Activated CD4-positive, CD25-positive, alpha-beta regulatory T cell (primary cell): ENCODE measurements around the gene PAQR9.
A peak's percentile ranks its signal among the peaks of the same experiment; 100 is the strongest.

Source experiments
- DNase-seq, 4 experiments: peaks; one replicate each; lab custom pipeline; 2025; lab: John Stamatoyannopoulos, UW

The PAQR9 gene

GRCh38 chr3:142982038-142982773 is 18.7 kb upstream of the PAQR9 start:
- DNase-seq: no peak

GRCh38 chr3:142981108-142981507 is 17.6 kb upstream of the PAQR9 start:
- DNase-seq: no peak

- DNase-seq: no peak
Observed at GRCh38 chr3:142977399-142977728, 13.9 kb upstream of the PAQR9 start.

GRCh38 chr3:142976621-142977398 is 13.3 kb upstream of the PAQR9 start:
- DNase-seq: no peak

GRCh38 chr3:142975316-142975995 is 12.0 kb upstream of the PAQR9 start:
- no peak for DNase-seq

- no peak for DNase-seq
Observed at GRCh38 chr3:142973217-142974009, 9.9 kb upstream of the PAQR9 start.

- DNase-seq: no peak
Observed at GRCh38 chr3:142972092-142972753, 8.7 kb upstream of the PAQR9 start.

GRCh38 chr3:142971431-142971830 is 8.0 kb upstream of the PAQR9 start:
- no peak for DNase-seq

GRCh38 chr3:142968319-142969025 is 5.0 kb upstream of the PAQR9 start:
- no peak for DNase-seq

- DNase-seq: no peak
Observed at GRCh38 chr3:142966808-142967207, 3.3 kb upstream of the PAQR9 start.

- DNase-seq: no peak
Observed at GRCh38 chr3:142965581-142965980, 2.1 kb upstream of the PAQR9 start.

- no peak for DNase-seq
Observed at GRCh38 chr3:142963234-142963515, 299 bp downstream of the PAQR9 start.

GRCh38 chr3:142962520-142963233 is 797 bp downstream of the PAQR9 start:
- DNase-seq: no peak

GRCh38 chr3:142962175-142962519 is 1.3 kb downstream of the PAQR9 start:
- no peak for DNase-seq

GRCh38 chr3:142961539-142961938 is 1.9 kb downstream of the PAQR9 start:
- DNase-seq: no peak

GRCh38 chr3:142960322-142960850 is 3.1 kb downstream of the PAQR9 start:
- DNase-seq: no peak

- DNase-seq: peak in 1 of 4 experiments; percentile 2
Observed at GRCh38 chr3:142958707-142959106, 4.8 kb downstream of the PAQR9 start.

- no peak for DNase-seq
Observed at GRCh38 chr3:142953443-142953842, 10.0 kb downstream of the PAQR9 start.

- DNase-seq: no peak
Observed at GRCh38 chr3:142952272-142953193, 10.9 kb downstream of the PAQR9 start.
